OCI-LY1 (cell line): ENCODE results near the gene COQ5.

Experiments
- EZH2 ChIP-seq: fragments of 200-600 bp; sonication (generic), shearing (Covaris generic); IDR thresholded peaks from 2 replicates; pipeline ENCODE4 v1.8.0; 2017; ENCODE audit warnings: borderline replicate concordance, mixed run types, mild to moderate bottlenecking, antibody characterized with exemption, low read length, moderate library complexity, mixed read lengths
- TF ChIP-seq, protein P1 (sequence below): fragments of 200-600 bp; sonication (generic), shearing (Covaris generic); IDR thresholded peaks from 2 replicates; pipeline ENCODE4 v1.5.1; 2017; ENCODE audit warnings: mild to moderate bottlenecking, antibody characterized with exemption, low read length, moderate library complexity, mixed read lengths

DNA sequence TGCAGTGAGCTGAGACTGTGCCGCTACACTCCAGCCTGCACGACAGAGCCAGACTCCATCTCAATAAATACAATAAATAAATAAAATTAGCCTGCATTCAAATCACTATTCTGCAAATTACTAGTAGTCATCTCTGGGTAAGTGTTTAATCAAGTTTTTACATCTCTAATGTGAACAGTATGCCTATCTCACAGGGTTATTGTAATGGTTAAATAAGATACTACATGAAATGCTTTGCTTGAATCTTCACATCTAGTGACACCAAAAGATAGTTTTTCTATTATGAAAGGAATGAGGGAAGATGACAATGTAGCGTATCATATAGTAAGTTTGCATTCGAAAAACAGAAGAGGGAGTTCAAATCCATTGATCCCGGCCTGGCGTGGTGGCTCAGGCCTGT, 61.5 kb downstream of the COQ5 start:
- TF ChIP-seq, protein P1, sequence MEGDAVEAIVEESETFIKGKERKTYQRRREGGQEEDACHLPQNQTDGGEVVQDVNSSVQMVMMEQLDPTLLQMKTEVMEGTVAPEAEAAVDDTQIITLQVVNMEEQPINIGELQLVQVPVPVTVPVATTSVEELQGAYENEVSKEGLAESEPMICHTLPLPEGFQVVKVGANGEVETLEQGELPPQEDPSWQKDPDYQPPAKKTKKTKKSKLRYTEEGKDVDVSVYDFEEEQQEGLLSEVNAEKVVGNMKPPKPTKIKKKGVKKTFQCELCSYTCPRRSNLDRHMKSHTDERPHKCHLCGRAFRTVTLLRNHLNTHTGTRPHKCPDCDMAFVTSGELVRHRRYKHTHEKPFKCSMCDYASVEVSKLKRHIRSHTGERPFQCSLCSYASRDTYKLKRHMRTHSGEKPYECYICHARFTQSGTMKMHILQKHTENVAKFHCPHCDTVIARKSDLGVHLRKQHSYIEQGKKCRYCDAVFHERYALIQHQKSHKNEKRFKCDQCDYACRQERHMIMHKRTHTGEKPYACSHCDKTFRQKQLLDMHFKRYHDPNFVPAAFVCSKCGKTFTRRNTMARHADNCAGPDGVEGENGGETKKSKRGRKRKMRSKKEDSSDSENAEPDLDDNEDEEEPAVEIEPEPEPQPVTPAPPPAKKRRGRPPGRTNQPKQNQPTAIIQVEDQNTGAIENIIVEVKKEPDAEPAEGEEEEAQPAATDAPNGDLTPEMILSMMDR, result no peak
- TF ChIP-seq EZH2, result no peak
